Measurements from ENCODE around the gene CDC42BPA. TPM values are rescaled to one million over a fixed set of nuclear protein-coding genes. Genes with fewer than 3 reads are reported as not detected.

Gene CDC42BPA
- total and polyA plus RNA-seq, 2 donors (not counting 3 experiments of a cell fraction or from before 2014, with no cell fraction given), result 26.1 to 92.6 TPM

DNA sequence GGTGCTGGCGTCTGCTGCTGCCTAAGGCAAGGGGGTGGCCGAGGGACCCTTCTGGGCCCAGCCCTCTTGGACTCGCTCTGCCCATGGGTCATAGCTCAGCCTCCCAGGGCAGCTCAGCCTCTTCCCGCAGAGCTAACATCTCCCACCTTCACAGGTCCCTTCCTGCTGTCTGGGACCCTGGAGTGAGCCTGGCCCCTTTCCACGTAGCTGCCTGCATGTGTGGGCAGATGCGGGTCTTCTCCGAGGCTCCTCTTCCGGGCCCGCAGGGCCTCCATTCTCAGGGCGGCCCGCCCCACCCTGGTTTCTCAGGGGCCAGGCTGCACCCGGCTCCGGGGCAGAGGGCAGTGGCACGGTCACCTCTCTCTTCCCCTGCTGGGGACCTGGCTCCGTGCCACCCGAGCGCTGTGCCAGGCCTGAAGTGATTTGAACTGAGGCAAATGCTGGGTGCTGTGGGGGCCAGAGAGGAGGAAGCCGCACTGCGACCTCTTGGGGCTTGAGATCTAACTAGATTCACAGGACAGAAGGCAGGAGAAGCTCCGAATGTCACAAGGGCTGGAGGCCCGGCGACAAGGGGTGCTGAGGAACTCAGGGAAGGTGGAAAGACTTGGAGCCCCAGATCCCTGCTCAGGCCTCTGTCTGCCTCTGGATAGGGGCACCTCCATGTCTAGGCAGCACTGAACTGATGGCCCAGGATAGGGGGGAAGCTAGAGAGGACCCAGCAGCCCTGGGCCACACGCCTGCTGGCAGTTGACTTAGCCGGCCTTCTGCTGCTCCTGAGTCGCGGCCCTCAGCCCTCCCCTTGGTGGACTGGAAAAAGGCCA lies 337.5 kb downstream of the CDC42BPA start:
- TF ChIP-seq EZH2 (IDR thresholded peaks at IDR 0.05; ENCODE audit: borderline replicate concordance, low read depth, low read length, severe bottlenecking) (no peak), MYC (IDR thresholded peaks at IDR 0.05; ENCODE audit: low read depth, low read length) (no peak), POLR2AphosphoS5 (IDR thresholded peaks at IDR 0.05; ENCODE audit: insufficient read depth, low read depth, low read length) (no peak), JUN (IDR thresholded peaks at IDR 0.05; ENCODE audit: borderline replicate concordance, insufficient read depth, insufficient read length, low read depth) (no peak), GATA2 (IDR thresholded peaks at IDR 0.05; ENCODE audit: insufficient read depth, insufficient read length, low read depth, low read length) (no peak), FOS (IDR thresholded peaks at IDR 0.05; ENCODE audit: borderline replicate concordance, insufficient read depth, low read length) (no peak), POLR2A (IDR thresholded peaks at IDR 0.05; ENCODE audit: low read depth, low read length) (no peak)
- TF ChIP-seq, protein P1, sequence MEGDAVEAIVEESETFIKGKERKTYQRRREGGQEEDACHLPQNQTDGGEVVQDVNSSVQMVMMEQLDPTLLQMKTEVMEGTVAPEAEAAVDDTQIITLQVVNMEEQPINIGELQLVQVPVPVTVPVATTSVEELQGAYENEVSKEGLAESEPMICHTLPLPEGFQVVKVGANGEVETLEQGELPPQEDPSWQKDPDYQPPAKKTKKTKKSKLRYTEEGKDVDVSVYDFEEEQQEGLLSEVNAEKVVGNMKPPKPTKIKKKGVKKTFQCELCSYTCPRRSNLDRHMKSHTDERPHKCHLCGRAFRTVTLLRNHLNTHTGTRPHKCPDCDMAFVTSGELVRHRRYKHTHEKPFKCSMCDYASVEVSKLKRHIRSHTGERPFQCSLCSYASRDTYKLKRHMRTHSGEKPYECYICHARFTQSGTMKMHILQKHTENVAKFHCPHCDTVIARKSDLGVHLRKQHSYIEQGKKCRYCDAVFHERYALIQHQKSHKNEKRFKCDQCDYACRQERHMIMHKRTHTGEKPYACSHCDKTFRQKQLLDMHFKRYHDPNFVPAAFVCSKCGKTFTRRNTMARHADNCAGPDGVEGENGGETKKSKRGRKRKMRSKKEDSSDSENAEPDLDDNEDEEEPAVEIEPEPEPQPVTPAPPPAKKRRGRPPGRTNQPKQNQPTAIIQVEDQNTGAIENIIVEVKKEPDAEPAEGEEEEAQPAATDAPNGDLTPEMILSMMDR (IDR thresholded peaks at IDR 0.05; ENCODE audit: extremely low read depth in 1 of 2, insufficient read depth in 1 of 2, low read depth in 1 of 2, low read length in 2 of 2), result no peak
- TF ChIP-seq, protein P2, sequence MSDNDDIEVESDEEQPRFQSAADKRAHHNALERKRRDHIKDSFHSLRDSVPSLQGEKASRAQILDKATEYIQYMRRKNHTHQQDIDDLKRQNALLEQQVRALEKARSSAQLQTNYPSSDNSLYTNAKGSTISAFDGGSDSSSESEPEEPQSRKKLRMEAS (IDR thresholded peaks at IDR 0.05; ENCODE audit: insufficient read depth, insufficient read length), result no peak
- Histone ChIP-seq H3K27ac (ENCODE audit: insufficient read depth, low read depth, low read length) (no peak overlapping the region), H2AFZ (ENCODE audit: low read depth, low read length) (no peak overlapping the region), H3K4me2 (ENCODE audit: insufficient read depth, low read length) (no peak overlapping the region), H3K79me2 (ENCODE audit: control insufficient read depth, insufficient read depth, low read length) (no peaks in the 10 kb centered on the region), H3K36me3 (ENCODE audit: control insufficient read depth in 2 of 2, extremely low read depth in 1 of 2, insufficient read depth in 2 of 2, low read length in 2 of 2) (no peaks in the 10 kb centered on the region), H3K27me3 (ENCODE audit: control insufficient read depth in 2 of 2, insufficient read depth in 2 of 2, low read length in 2 of 2) (no peaks in the 10 kb centered on the region), H3K9ac (replicated peaks; ENCODE audit: extremely low read depth, insufficient read depth, low read length) (no peak overlapping the region), H3K4me1 (ENCODE audit: control insufficient read depth, extremely low read depth, insufficient read depth, low read length) (no peaks in the 10 kb centered on the region), H3K4me3 (replicated peaks in 1 of 3; ENCODE audit: insufficient read depth in 1 of 3, low read depth in 1 of 3, low read length in 3 of 3) (no peak overlapping the region), H3K9me1 (replicated peaks; ENCODE audit: control insufficient read depth, extremely low read depth, insufficient read depth, low read length) (no peaks in the 10 kb centered on the region), H4K20me1 (replicated peaks; ENCODE audit: control insufficient read depth, extremely low read depth, insufficient read depth, low read length) (no peaks in the 10 kb centered on the region), H3K9me3 (replicated peaks; ENCODE audit: control insufficient read depth, insufficient read depth, low read length) (no peaks in the 10 kb centered on the region)
- no peak for FAIRE-seq
- no peak for DNase-seq (ENCODE audit: low read depth, low spot score)
- dilution Hi-C loops (cut with MboI; ENCODE audit: extremely low pct_ligation_motif_present, low sequenced_read_pairs) (no loop called here), intact Hi-C loops (cut with micrococcal nuclease) (loop anchor here (5.0 kb wide), 2 partner anchors 348 to 457 kb away; no protein-coding TSS in a partner anchor)
- ChIA-PET CTCF (interaction anchor here (1.0 kb wide), 1 partner anchor 68 kb away, joined by 4 read pairs; no protein-coding TSS in a partner anchor), POLR2A (no interaction called here)
- no TSS peak for BruUV-seq (replicated peaks)

All from endothelial cell of umbilical vein (primary cell).